Spleen (tissue), 11 donors: Measurements from ENCODE around the gene POSTN. TPM values are rescaled to one million over a fixed set of nuclear protein-coding genes. Genes with fewer than 3 reads are reported as not detected.

Source experiments
- DNase-seq: peaks from one replicate; pipeline ENCODE4 v3.0.0-alpha.2; 2020
- H3K27ac ChIP-seq, 8 donors: fragments of 200-600 bp; sonication (generic) in 7 of 8; 1 replicate in 4 of 8; 2 replicates in 4 of 8; pipeline versions ENCODE4 v1.5.0 to v1.8.0; 2016 to 2021; ENCODE audit warnings: inconsistent platforms in 4 of 8, mild to moderate bottlenecking in 4 of 8, moderate library complexity in 1 of 8
- H3K27me3 ChIP-seq, 7 donors: fragments of 200-600 bp; sonication (generic) in 6 of 7; replicated peaks in 1 of 7; 1 replicate in 4 of 7; 2 replicates in 3 of 7; pipeline versions ENCODE4 v1.5.0 to v1.8.0; 2016 to 2021; ENCODE audit warnings: inconsistent platforms in 3 of 7, mild to moderate bottlenecking in 1 of 7
- H3K36me3 ChIP-seq, 6 donors: fragments of 200-600 bp; sonication (generic) in 5 of 6; 1 replicate in 4 of 6; 2 replicates in 2 of 6; pipeline versions ENCODE4 v1.5.0 to v1.8.0; 2016 to 2021; ENCODE audit warnings: inconsistent platforms in 2 of 6
- H3K4me1 ChIP-seq, 6 donors: fragments of 200-600 bp; sonication (generic) in 5 of 6; 1 replicate in 3 of 6; 2 replicates in 3 of 6; pipeline versions ENCODE4 v1.5.0 to v1.8.0; 2016 to 2021; ENCODE audit warnings: inconsistent platforms in 3 of 6
- H3K4me3 ChIP-seq, 8 donors: fragments of 200-600 bp; sonication (generic) in 7 of 8; 1 replicate in 4 of 8; 2 replicates in 4 of 8; pipeline versions ENCODE4 v1.5.0 to v1.8.0; 2016 to 2021; ENCODE audit warnings: inconsistent platforms in 4 of 8, mild to moderate bottlenecking in 4 of 8, moderate library complexity in 2 of 8
- H3K9me3 ChIP-seq, 8 donors: fragments of 200-600 bp; sonication (generic) in 7 of 8; 1 replicate in 4 of 8; 2 replicates in 4 of 8; pipeline versions ENCODE4 v1.5.0 to v1.8.0; 2016 to 2021; ENCODE audit warnings: inconsistent platforms in 4 of 8
- CTCF ChIP-seq, 11 experiments: fragments of 200-600 bp in 7 of 11; fragments of 450-650 bp in 4 of 11; sonication (generic) in 4 of 11; IDR thresholded peaks in 8 of 11; conservative IDR thresholded peaks in 3 of 11; 1 replicate in 7 of 11; 2 replicates in 4 of 11; pipeline versions ENCODE4 v1.4.0 to v1.8.0; 2016 to 2021; ENCODE audit warnings: antibody characterized with exemption in 11 of 11, inconsistent platforms in 4 of 11, mild to moderate bottlenecking in 1 of 11
- POLR2A ChIP-seq, 3 donors: fragments of 450-650 bp; IDR thresholded peaks; one replicate each; pipeline ENCODE4 v1.5.1; 2017; ENCODE audit warnings: antibody characterized with exemption in 3 of 3, mild to moderate bottlenecking in 1 of 3
- POLR2AphosphoS5 ChIP-seq, 3 donors: sonication (generic); formaldehyde crosslinking; IDR thresholded peaks; one replicate each; pipeline ENCODE4 v1.5.1; 2017; ENCODE audit warnings: antibody characterized with exemption in 3 of 3
- WGBS, 5 donors: extraction: QIAGEN DNeasy Blood & Tissue Kit in 3 of 5; methylation state at CpG; one replicate each; pipeline versions ENCODE4 v1.1.5 to v1.1.7; 2013 to 2018; 5-methylcytosine and 5-hydroxymethylcytosine counted together
- intact Hi-C: fragments of 100-400 bp; cut with DNase I; formaldehyde crosslinking; loops from one replicate; pipeline ENCODE4 v1.15.0; 2023; ENCODE audit warnings: low total_unique reads
- polyA plus RNA-seq, 3 donors: library from polyadenylated mRNA; stranded (reverse); fragments of 200-250 nt; gene quantifications; one replicate each; pipeline ENCODE4 v1.2.1, GENCODE V29; 2013
- total RNA-seq, 7 donors: library from RNA; depleted of rRNA in 3 of 7; stranded (reverse); fragments of >200 nt in 3 of 7; fragmentation: NEBNext Ultra II Directional in 4 of 7; extraction: Animal tissue kit (Norgen Biotek cat#: 25700) in 4 of 7; gene quantifications; one replicate each; pipeline versions ENCODE4 v1.1.0 to v1.2.1, GENCODE V29; 2016 to 2021
- donor health status: healthy with polysubstance abuse.
- donor health status: DM: no; HTN: no; CAD: no; lungs with moderate emphysema.
- donor health status: DM: no; HTN: no; CAD: no.
- donor health status: Bipolar disorder and iron deficiency.
- donor health status: healthy.
- donor health status: DM: no; HTN: no; CAD: no.
- donor health status: DM: yes; HTN: yes; CAD: no.

The POSTN gene
- total and polyA plus RNA-seq, 10 donors: 0.17 to 2.2 (median 0.68) TPM; not detected in 1

- TF ChIP-seq POLR2AphosphoS5 (IDR thresholded peaks at IDR 0.05) (no peak), POLR2A (IDR thresholded peaks at IDR 0.05) (no peak), CTCF (IDR thresholded peaks at IDR 0.05 in 8 of 11, conservative IDR thresholded peaks at IDR 0.05 in 3 of 11) (no peak)
- Histone ChIP-seq H3K36me3 (no peaks in the 10 kb centered on the region), H3K9me3 (no peaks in the 10 kb centered on the region), H3K4me3 (no peak overlapping the region), H3K27me3 (no peaks in the 10 kb centered on the region), H3K27ac (no peak overlapping the region), H3K4me1 (no peaks in the 10 kb centered on the region)
- intact Hi-C loops: no loop called here
- DNase-seq: no peak
- 82 to 92% (median 88%) methylated on average over 2 of the region's 2 CpGs for WGBS, 5 donors
Measured at GRCh38 chr13:37615276-37615675, 16.7 kb upstream of the POSTN start.

- intact Hi-C loops: no loop called here
- Histone ChIP-seq H3K27me3 (no peaks in the 10 kb centered on the region), H3K4me1 (no peaks in the 10 kb centered on the region), H3K36me3 (no peaks in the 10 kb centered on the region), H3K27ac (no peak overlapping the region), H3K9me3 (no peaks in the 10 kb centered on the region), H3K4me3 (no peak overlapping the region)
- 65 to 81% (median 79%) methylated on average over 2 of the region's 2 CpGs for WGBS, 5 donors
- TF ChIP-seq POLR2A (IDR thresholded peaks at IDR 0.05): no peak
- no peak for TF ChIP-seq POLR2AphosphoS5 (IDR thresholded peaks at IDR 0.05)
- TF ChIP-seq CTCF (IDR thresholded peaks at IDR 0.05 in 8 of 11, conservative IDR thresholded peaks at IDR 0.05 in 3 of 11): no peak
- DNase-seq: no peak
Measured at GRCh38 chr13:37613638-37614037, 15.1 kb upstream of the POSTN start.

GRCh38 chr13:37613236-37613635 is 14.7 kb upstream of the POSTN start:
- H3K9me3 ChIP-seq: peaks cover 0 to under 1% (median 0%) of the 10 kb centered on the region in 8 donors
- H3K4me1 ChIP-seq: no peaks in the 10 kb centered on the region
- H3K27ac ChIP-seq: no peak overlapping the region
- no peak overlapping the region for H3K4me3 ChIP-seq
- TF ChIP-seq POLR2AphosphoS5 (IDR thresholded peaks at IDR 0.05): no peak
- DNase-seq: no peak
- H3K36me3 ChIP-seq: no peaks in the 10 kb centered on the region
- H3K27me3 ChIP-seq: no peaks in the 10 kb centered on the region
- intact Hi-C loops: no loop called here
- 87 to 95% (median 92%) methylated on average over 3 of the region's 3 CpGs for WGBS, 5 donors

- WGBS, 5 donors: 52 to 73% (median 69%) methylated on average over 1 of the region's 1 CpG
- Histone ChIP-seq H3K9me3 (peaks cover 0 to 7% (median 2%) of the 10 kb centered on the region in 8 donors), H3K27ac (no peak overlapping the region), H3K4me1 (no peaks in the 10 kb centered on the region), H3K36me3 (no peaks in the 10 kb centered on the region), H3K27me3 (no peaks in the 10 kb centered on the region), H3K4me3 (no peak overlapping the region)
- DNase-seq: no peak
- TF ChIP-seq CTCF (IDR thresholded peaks at IDR 0.05 in 8 of 11, conservative IDR thresholded peaks at IDR 0.05 in 3 of 11) (no peak), POLR2A (IDR thresholded peaks at IDR 0.05) (no peak), POLR2AphosphoS5 (IDR thresholded peaks at IDR 0.05) (no peak)
- intact Hi-C loops: no loop called here
Measured at GRCh38 chr13:37608750-37609339, 10.3 kb upstream of the POSTN start.
